Measurements from ENCODE around the gene TPO.

GRCh38 chr2:1502891-1503304 lies 89.6 kb downstream of the TPO start:
- TF ChIP-seq CTCF (IDR thresholded peaks at IDR 0.05; ENCODE audit: poor library complexity) (no peak), EZH2 (IDR thresholded peaks at IDR 0.05; ENCODE audit: borderline replicate concordance) (no peak)

All from hepatocyte (in vitro differentiated cells).